Effector memory CD4-positive, alpha-beta T cell (primary cell): ENCODE data around the gene DOCK8.
A peak's percentile ranks its signal among the peaks of the same experiment; 100 is the strongest.

ENCODE experiments used
- DNase-seq, 3 donors: peaks; one replicate each; pipeline ENCODE4 v3.0.0-alpha.2; 2020
- H3K27ac ChIP-seq: 2 replicates; pipeline ENCODE4 v1.7.0; 2013; ENCODE audit warnings: mild to moderate bottlenecking, low read length, moderate library complexity; ENCODE audit not compliant: insufficient read depth, poor library complexity, severe bottlenecking
- H3K27me3 ChIP-seq: replicated peaks from 2 replicates; pipeline ENCODE4 v1.7.0; 2013; ENCODE audit warnings: mild to moderate bottlenecking, low read length; ENCODE audit not compliant: insufficient read depth, control insufficient read depth, poor library complexity, severe bottlenecking
- H3K36me3 ChIP-seq: 2 replicates; pipeline ENCODE4 v1.7.0; 2013; ENCODE audit warnings: mild to moderate bottlenecking, low read length, moderate library complexity; ENCODE audit not compliant: control insufficient read depth, insufficient read depth
- H3K4me1 ChIP-seq: 2 replicates; pipeline ENCODE4 v1.7.0; 2013; ENCODE audit warnings: low read length, mild to moderate bottlenecking; ENCODE audit not compliant: control insufficient read depth, insufficient read depth, poor library complexity, severe bottlenecking
- H3K4me3 ChIP-seq: 2 replicates; pipeline ENCODE4 v1.7.0; 2013; ENCODE audit warnings: low read length, low read depth, mild to moderate bottlenecking; ENCODE audit not compliant: insufficient read depth, poor library complexity, severe bottlenecking
- H3K9me3 ChIP-seq: 2 replicates; pipeline ENCODE4 v1.7.0; 2013; ENCODE audit warnings: mild to moderate bottlenecking, low read length, moderate library complexity; ENCODE audit not compliant: control insufficient read depth

DOCK8 gene

DNA sequence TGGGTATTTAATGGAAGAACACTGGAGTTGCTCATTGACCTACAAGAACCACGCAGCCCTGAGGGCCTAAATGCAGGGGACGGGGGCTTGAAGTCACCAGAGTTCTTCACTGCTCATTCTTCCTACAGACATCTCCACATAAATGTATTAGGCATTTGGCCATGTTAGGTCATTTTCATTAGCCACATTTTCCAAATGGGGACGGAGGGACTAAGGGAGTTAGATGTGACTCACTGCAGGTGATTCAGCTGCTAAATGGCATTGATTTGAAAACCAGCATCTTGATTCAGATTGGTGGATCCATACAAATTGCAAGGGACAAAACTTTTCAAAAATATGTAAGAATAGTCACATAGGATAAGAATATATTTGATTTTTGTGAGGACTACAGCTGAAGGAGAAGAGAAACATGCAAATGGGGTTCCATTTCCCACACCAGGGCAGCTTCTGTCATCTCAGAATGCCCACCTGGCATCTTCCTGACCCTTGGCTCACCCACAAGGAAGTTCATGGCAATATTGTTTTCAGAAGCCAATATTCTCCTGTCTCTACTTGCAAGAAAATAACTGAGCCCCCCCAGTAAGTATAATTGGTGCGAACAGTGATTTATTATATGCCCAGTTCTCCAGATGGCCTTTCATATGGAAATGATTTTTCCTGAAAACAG, 264.8 kb downstream of the DOCK8 start:
- DNase-seq: no peak
- Histone ChIP-seq H3K27me3 (no peaks in the 10 kb centered on the region), H3K4me1 (no peaks in the 10 kb centered on the region), H3K4me3 (no peak overlapping the region), H3K36me3 (no peaks in the 10 kb centered on the region), H3K9me3 (no peaks in the 10 kb centered on the region), H3K27ac (no peak overlapping the region)

DNA sequence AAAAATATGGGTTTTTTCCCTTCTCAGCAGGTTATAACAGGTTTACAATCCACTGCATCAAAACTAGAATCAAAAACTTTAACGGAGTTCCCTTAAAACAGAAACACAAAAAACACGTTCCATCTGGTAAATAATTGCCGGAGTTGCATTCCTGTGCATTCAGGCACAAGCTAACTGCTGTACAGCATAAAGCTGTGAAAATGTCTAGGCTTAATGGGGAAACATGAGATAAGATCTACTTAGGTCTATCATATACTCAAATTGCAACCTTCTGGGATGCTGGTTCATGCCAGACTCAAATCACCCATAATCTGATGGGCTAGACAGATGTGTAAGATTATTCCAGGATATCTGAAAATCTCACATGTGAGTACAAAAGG, 265.3 kb downstream of the DOCK8 start:
- no peak for DNase-seq
- no peak overlapping the region for H3K4me3 ChIP-seq

DNA sequence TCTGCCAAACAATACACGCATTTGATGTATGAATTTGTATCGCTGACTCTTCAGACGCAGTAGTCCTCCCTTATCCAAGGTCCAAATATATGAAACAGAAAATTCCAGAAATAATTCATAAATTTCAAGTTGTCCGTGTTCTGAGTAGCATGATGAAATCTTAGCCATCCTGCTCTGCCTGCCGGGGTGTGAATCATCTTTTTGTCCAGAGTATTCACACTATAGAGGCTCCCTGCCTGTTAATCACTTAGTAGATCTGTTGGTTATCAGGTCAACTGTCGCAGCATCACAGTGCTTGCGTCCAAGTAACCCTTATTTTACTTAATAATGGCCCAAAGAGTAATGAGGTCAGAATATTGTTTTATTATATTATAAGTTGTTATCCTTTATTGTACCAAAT, 268.1 kb downstream of the DOCK8 start:
- Histone ChIP-seq H3K4me1 (no peaks in the 10 kb centered on the region), H3K27me3 (no peaks in the 10 kb centered on the region), H3K36me3 (no peaks in the 10 kb centered on the region), H3K27ac (no peak overlapping the region), H3K9me3 (no peaks in the 10 kb centered on the region), H3K4me3 (no peak overlapping the region)
- no peak for DNase-seq

More for the DNA sequence above, 265.3 kb downstream of the DOCK8 start:
- H3K36me3 ChIP-seq: no peaks in the 10 kb centered on the region
- no peaks in the 10 kb centered on the region for H3K4me1 ChIP-seq
- H3K27me3 ChIP-seq: no peaks in the 10 kb centered on the region
- H3K9me3 ChIP-seq: no peaks in the 10 kb centered on the region
- no peak overlapping the region for H3K27ac ChIP-seq

DNA sequence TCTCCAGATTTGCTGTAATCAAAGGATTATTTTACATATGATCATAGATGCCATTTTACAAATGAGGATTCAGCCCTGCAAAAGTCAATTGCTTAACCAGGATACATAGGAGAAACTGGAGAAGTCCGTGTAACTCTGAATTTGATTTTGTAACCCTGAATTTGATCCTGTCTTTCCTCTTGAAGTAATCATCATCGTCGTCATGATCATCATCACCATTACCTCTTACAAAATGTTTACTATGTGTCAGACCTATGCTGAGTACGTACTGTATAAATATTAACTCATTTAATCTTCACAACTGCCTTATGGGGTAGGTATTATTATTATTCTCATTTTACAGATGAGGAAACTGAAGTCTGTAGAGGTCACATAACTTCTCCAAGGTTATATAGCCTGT, 271.5 kb downstream of the DOCK8 start:
- H3K9me3 ChIP-seq: no peaks in the 10 kb centered on the region
- H3K4me3 ChIP-seq: no peak overlapping the region

DNA sequence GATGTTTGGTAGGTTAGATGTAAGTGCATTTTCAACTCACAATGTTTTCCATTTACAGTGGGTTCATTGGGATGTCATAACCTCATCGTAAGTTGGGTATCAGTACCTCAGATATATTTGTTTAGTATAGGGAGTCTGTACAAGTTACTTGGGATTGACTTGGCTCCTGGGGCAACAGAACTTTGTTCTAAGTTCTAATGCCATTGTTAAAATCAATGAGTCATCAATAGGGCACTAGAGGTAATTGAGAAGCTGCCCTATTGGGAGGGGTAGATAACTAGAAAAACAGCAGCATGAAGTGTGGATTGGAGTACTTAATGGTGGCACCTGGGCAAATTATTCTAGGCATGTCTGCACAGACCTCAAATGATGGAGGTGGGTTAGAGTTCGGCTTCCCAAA, 272.8 kb downstream of the DOCK8 start:
- H3K36me3 ChIP-seq: no peaks in the 10 kb centered on the region
- no peaks in the 10 kb centered on the region for H3K4me1 ChIP-seq

More for the DNA sequence above, 271.5 kb downstream of the DOCK8 start:
- DNase-seq: no peak
- Histone ChIP-seq H3K27me3 (no peaks in the 10 kb centered on the region), H3K27ac (no peak overlapping the region), H3K4me1 (no peaks in the 10 kb centered on the region), H3K36me3 (no peaks in the 10 kb centered on the region)

DNA sequence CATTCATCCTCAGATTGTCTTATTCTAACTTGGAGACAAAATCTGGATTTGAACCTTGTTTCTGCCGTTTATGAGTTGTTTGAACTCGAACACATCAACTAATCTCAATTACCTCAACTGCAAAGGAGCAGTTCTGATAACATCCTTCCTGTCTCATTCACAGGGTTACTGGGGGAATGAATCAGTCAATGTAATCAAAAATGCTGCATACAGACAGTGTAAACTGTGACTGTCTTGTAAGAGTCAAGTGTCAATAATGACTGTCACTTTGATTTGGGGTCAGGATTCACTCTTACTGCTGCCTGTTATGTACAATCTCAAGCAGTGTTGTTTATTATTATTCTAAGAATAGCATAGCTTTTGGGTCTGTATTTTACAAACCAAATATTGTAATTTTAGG, 273.8 kb downstream of the DOCK8 start:
- Histone ChIP-seq H3K4me1 (no peaks in the 10 kb centered on the region), H3K27me3 (no peaks in the 10 kb centered on the region), H3K27ac (no peak overlapping the region), H3K9me3 (no peaks in the 10 kb centered on the region), H3K4me3 (no peak overlapping the region), H3K36me3 (no peaks in the 10 kb centered on the region)
- no peak for DNase-seq

More for the DNA sequence above, 272.8 kb downstream of the DOCK8 start:
- no peak for DNase-seq
- Histone ChIP-seq H3K4me3 (no peak overlapping the region), H3K27ac (no peak overlapping the region), H3K27me3 (no peaks in the 10 kb centered on the region), H3K9me3 (no peaks in the 10 kb centered on the region)

DNA sequence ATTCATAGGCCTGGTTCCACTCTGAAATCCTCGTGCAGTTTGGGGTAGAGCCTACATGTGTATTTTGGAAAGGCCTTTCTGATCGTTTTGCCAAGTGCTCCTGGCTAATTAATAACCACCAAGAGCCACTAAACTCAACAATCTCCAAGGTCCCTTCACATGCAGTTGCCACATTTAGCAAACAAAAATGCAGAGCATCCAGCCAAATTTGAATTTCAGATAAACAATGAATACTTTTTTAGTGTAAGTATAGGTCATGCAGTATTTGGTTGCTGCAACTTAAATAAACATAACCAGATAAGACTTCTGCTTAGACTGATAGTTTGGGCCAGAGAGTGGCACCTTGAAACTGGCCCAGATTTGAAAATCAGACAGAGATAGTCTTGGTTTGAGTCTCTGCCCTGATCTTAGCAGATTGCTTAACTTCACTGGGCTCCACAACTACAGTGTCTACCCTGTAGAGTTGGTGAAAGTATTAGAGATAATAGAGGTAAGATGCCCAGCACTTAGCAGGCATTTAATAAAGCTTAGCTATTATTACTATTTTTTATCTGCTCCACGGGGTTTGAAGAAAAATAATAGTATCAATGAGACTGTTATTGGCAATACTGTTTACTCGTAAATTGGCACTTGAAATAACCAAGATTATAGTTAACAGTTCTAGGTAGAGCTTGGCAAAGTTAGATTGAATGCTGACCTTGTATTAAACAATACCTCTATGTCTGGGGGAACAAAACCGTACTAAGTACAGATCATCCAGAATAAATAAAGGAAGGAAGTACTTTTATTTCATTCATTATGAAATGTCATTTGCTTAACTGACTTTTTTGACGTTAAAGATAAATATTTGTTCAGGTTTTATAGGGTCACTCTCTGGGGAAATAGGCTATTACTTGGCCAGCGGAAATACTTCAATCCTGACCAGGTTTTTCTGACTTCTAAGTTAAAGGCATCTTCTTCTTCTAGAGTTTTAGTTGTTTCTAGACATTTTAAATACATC, 274.8 kb downstream of the DOCK8 start:
- H3K4me3 ChIP-seq: no peak overlapping the region
- no peak for DNase-seq
- no peaks in the 10 kb centered on the region for H3K9me3 ChIP-seq
- no peaks in the 10 kb centered on the region for H3K36me3 ChIP-seq
- H3K4me1 ChIP-seq: no peaks in the 10 kb centered on the region
- H3K27ac ChIP-seq: no peak overlapping the region
- H3K27me3 ChIP-seq: no peaks in the 10 kb centered on the region

DNA sequence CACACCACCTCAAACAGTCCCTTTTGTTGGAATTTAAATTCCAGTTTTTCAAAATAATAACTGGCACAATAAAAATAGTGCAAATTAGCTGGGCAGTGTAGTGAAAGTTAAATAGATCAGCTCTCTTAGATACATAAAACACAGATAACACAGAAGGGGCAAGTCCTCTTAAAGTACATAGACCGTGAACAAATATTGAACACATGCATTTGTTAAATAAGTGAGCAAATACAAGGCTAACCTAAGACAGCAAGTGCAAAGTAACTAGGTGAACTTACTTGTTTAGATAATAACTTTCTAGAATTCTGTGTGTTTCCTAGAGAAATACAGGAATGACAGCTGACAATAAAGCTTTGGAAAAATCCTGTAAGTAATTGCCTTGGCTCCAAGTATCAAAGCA, 280.1 kb downstream of the DOCK8 start:
- H3K4me3 ChIP-seq: no peak overlapping the region
- H3K9me3 ChIP-seq: no peaks in the 10 kb centered on the region
- DNase-seq: no peak
- H3K27me3 ChIP-seq: no peaks in the 10 kb centered on the region
- H3K36me3 ChIP-seq: no peaks in the 10 kb centered on the region
- H3K27ac ChIP-seq: no peak overlapping the region
- H3K4me1 ChIP-seq: no peaks in the 10 kb centered on the region

DNA sequence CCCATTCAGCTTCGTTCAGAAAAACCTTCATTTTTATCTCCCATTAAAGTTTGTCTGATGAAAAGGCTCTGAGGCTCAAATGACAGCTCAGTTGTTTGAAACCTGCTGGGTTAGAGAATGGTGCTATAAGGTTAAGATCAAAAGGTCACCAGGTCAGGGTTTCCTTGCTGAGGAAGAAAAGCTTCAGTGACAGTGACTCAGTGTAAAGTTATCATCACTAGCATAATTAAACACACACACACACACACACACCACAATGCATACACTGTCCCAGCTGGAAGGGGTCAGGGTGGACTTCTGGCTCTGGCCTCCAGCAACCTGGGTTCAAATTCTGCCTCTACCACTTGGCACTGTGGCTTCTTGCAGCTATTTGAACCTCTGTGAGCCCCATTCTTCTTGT, 281.1 kb downstream of the DOCK8 start:
- no peaks in the 10 kb centered on the region for H3K4me1 ChIP-seq
- H3K4me3 ChIP-seq: no peak overlapping the region
- no peaks in the 10 kb centered on the region for H3K9me3 ChIP-seq
- no peak overlapping the region for H3K27ac ChIP-seq
- H3K36me3 ChIP-seq: no peaks in the 10 kb centered on the region
- no peak for DNase-seq
- H3K27me3 ChIP-seq: no peaks in the 10 kb centered on the region

DNA sequence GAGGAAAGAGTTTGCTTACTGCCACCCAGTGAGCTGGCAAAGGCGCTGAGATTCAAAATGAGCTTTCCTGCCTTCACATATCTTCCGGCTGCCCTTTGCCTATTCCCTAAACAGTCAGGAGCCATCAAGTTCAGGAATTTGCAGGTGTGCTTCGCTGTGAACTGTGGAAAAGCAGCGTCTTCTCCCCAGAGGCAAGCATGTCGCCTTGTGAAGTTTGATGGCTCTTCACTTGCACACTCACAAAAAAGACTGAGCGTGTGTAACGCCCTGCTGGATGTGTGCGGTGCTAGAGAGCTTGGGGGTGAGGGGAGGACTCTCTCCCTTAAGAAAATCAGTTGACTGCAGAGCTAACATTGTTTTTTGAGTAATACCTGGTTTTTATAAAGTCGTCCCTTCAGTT, 288.7 kb downstream of the DOCK8 start:
- Histone ChIP-seq H3K36me3 (no peaks in the 10 kb centered on the region), H3K4me3 (peak overlapping the region; percentile 59), H3K9me3 (no peaks in the 10 kb centered on the region), H3K4me1 (peaks cover 8% of the 10 kb centered on the region), H3K27ac (no peak overlapping the region), H3K27me3 (no peaks in the 10 kb centered on the region)
- no peak for DNase-seq
